ENCODE data around the gene SH3PXD2A. TPM values are rescaled to one million over a fixed set of nuclear protein-coding genes. Genes with fewer than 3 reads are reported as not detected.
A peak's percentile ranks its signal among the peaks of the same experiment; 100 is the strongest.

The SH3PXD2A gene
- total and polyA plus RNA-seq, 2 donors (not counting 1 experiment from before 2014, with no cell fraction given): 3.2 to 33.5 TPM

DNA sequence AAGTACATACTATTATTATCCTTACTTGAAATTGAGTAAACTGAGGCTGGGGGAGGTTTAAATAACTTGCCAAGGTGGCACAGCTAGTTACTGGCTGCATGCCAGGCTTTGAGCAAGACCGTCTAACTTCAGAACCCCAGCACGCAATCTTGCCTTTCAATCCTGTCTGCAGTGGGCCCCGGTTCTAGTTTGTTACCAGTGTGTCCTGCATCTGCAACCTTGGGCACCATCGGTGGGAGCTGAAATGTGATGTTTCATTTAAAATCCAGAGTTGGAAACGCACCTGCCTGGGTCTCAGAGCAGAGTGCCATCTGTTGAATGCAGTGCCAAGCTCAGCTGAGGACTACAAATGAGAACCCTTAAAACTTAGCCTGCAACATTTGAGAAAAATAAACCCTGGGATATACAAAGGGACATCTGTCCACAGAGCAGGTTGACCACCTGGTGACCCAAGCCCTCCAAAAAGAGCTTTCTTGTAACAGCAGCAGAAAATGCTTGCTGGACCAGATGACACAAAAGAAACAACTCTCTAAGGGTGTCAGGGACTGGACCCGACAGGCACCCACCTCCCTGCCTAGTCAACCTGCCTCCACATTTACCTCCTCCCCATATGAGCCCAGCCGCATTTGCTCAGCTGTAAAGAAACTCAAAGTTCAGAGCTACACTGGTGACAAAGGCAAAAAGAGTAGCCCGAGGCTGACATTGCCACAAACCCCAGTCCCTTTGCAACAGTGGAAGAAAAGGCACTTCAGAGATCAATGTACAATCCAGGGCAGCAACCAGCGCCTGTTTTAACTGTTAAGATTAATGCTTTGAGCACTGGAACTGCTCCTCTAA is 1.7 kb downstream of the SH3PXD2A start:
- Histone ChIP-seq H2AFZ (ENCODE audit: insufficient read depth, low read depth, low read length, poor library complexity, severe bottlenecking) (no peak overlapping the region), H3K9ac (ENCODE audit: low read length) (no peak overlapping the region), H3K4me2 (replicated peaks; ENCODE audit: low read depth, low read length, poor library complexity, severe bottlenecking) (peak overlapping the region; percentile 85), H3K4me3 (ENCODE audit: control extremely low read depth in 1 of 5, extremely low read depth in 1 of 5, insufficient read depth in 1 of 5, low read depth in 2 of 5, low read length in 4 of 5) (peak overlapping the region in 1 of 5 experiments; percentile 61), H3K79me2 (ENCODE audit: control insufficient read depth, insufficient read depth, low read length) (no peaks in the 10 kb centered on the region), H4K20me1 (ENCODE audit: control insufficient read depth, insufficient read depth, low read length, poor library complexity, severe bottlenecking) (no peaks in the 10 kb centered on the region), H3K9me3 (ENCODE audit: control extremely low read depth in 1 of 3, control insufficient read depth in 2 of 3, insufficient read depth in 1 of 3, low read length in 2 of 3) (no peaks in the 10 kb centered on the region), H3K4me1 (ENCODE audit: control insufficient read depth in 2 of 2, insufficient read depth in 2 of 2, low read length in 2 of 2) (peaks cover 17 to 18% of the 10 kb centered on the region in 2 donors), H3K36me3 (replicated peaks in 1 of 2; ENCODE audit: control extremely low read depth in 1 of 2, control insufficient read depth in 1 of 2, extremely low read depth in 1 of 2, insufficient read depth in 2 of 2, low read length in 1 of 2) (no peaks in the 10 kb centered on the region), H3K27me3 (replicated peaks in 1 of 4; ENCODE audit: control extremely low read depth in 1 of 4, control insufficient read depth in 3 of 4, insufficient read depth in 4 of 4, low read length in 3 of 4) (peaks cover 0 to 53% (median 15%) of the 10 kb centered on the region in 4 experiments), H3K27ac (ENCODE audit: low read length in 2 of 2) (no peak overlapping the region)
- intact Hi-C loops (cut with micrococcal nuclease): no loop called here
- no peak for TF ChIP-seq EZH2 (IDR thresholded peaks at IDR 0.05; ENCODE audit: borderline replicate concordance, insufficient read depth, low read depth, low read length, poor library complexity, severe bottlenecking)
- TF ChIP-seq, protein P1, sequence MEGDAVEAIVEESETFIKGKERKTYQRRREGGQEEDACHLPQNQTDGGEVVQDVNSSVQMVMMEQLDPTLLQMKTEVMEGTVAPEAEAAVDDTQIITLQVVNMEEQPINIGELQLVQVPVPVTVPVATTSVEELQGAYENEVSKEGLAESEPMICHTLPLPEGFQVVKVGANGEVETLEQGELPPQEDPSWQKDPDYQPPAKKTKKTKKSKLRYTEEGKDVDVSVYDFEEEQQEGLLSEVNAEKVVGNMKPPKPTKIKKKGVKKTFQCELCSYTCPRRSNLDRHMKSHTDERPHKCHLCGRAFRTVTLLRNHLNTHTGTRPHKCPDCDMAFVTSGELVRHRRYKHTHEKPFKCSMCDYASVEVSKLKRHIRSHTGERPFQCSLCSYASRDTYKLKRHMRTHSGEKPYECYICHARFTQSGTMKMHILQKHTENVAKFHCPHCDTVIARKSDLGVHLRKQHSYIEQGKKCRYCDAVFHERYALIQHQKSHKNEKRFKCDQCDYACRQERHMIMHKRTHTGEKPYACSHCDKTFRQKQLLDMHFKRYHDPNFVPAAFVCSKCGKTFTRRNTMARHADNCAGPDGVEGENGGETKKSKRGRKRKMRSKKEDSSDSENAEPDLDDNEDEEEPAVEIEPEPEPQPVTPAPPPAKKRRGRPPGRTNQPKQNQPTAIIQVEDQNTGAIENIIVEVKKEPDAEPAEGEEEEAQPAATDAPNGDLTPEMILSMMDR (IDR thresholded peaks at IDR 0.05): no peak
- H3K27ac Mint-ChIP-seq: no peak overlapping the region
- CTCF ChIA-PET: interaction anchor here (0.8 to 4.9 kb wide), 2 partner anchors 103 to 140 kb away, joined by 3 to 23 read pairs; no protein-coding TSS in a partner anchor
- POLR2A ChIA-PET: no interaction called here
- peaks cover 15% of the 10 kb centered on the region for H3K4me1 Mint-ChIP-seq
- DNase-seq (no peak), ATAC-seq (ENCODE audit: low read depth) (no peak)
- peaks cover 66% of the 10 kb centered on the region for H3K27me3 Mint-ChIP-seq
- 69% methylated on average over 9 of the region's 9 CpGs for WGBS (ENCODE audit: insufficient coverage)
- H3K4me3 Mint-ChIP-seq: peak overlapping the region; percentile 86
- H3K9me3 Mint-ChIP-seq (ENCODE audit: insufficient read depth): no peaks in the 10 kb centered on the region

DNA sequence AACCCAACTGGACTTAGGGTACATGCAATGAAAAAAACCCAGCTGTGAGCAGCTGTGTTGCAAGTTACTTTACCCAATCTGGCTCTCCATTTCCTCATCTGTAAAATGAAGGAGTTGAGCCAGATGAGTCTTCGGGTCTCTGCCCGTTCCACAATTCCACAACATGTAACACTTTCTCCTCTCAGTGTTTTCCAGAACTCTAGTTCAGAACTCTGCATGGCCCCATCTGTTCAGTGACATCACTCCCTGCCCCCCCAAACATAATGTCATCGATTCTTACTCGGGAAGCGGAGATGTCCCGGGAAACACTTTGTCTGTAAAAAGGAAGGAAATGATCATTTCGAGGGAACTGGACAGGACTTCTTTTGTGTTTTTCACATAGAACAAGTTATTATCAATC is 2.5 kb downstream of the SH3PXD2A start:
- 100% methylated on average over 2 of the region's 7 CpGs for WGBS (ENCODE audit: insufficient coverage)
- Histone ChIP-seq H3K27me3 (replicated peaks in 1 of 4; ENCODE audit: control extremely low read depth in 1 of 4, control insufficient read depth in 3 of 4, insufficient read depth in 4 of 4, low read length in 3 of 4) (peaks cover 0 to 59% (median 17%) of the 10 kb centered on the region in 4 experiments), H4K20me1 (ENCODE audit: control insufficient read depth, insufficient read depth, low read length, poor library complexity, severe bottlenecking) (no peaks in the 10 kb centered on the region), H3K9ac (ENCODE audit: low read length) (no peak overlapping the region), H2AFZ (ENCODE audit: insufficient read depth, low read depth, low read length, poor library complexity, severe bottlenecking) (no peak overlapping the region), H3K9me3 (ENCODE audit: control extremely low read depth in 1 of 3, control insufficient read depth in 2 of 3, insufficient read depth in 1 of 3, low read length in 2 of 3) (no peaks in the 10 kb centered on the region), H3K36me3 (replicated peaks in 1 of 2; ENCODE audit: control extremely low read depth in 1 of 2, control insufficient read depth in 1 of 2, extremely low read depth in 1 of 2, insufficient read depth in 2 of 2, low read length in 1 of 2) (no peaks in the 10 kb centered on the region), H3K4me1 (ENCODE audit: control insufficient read depth in 2 of 2, insufficient read depth in 2 of 2, low read length in 2 of 2) (peaks cover 17 to 18% of the 10 kb centered on the region in 2 donors), H3K4me3 (ENCODE audit: control extremely low read depth in 1 of 5, extremely low read depth in 1 of 5, insufficient read depth in 1 of 5, low read depth in 2 of 5, low read length in 4 of 5) (no peak overlapping the region), H3K4me2 (replicated peaks; ENCODE audit: low read depth, low read length, poor library complexity, severe bottlenecking) (no peak overlapping the region), H3K27ac (ENCODE audit: low read length in 2 of 2) (no peak overlapping the region), H3K79me2 (ENCODE audit: control insufficient read depth, insufficient read depth, low read length) (no peaks in the 10 kb centered on the region)
- peaks cover 15% of the 10 kb centered on the region for H3K4me1 Mint-ChIP-seq
- ChIA-PET CTCF (interaction anchor here (0.8 to 4.9 kb wide), 2 partner anchors 102 to 139 kb away, joined by 3 to 23 read pairs; no protein-coding TSS in a partner anchor), POLR2A (no interaction called here)
- no peak for ATAC-seq (ENCODE audit: low read depth)
- no peaks in the 10 kb centered on the region for H3K9me3 Mint-ChIP-seq (ENCODE audit: insufficient read depth)
- H3K27me3 Mint-ChIP-seq: peaks cover 70% of the 10 kb centered on the region
- no peak for TF ChIP-seq EZH2 (IDR thresholded peaks at IDR 0.05; ENCODE audit: borderline replicate concordance, insufficient read depth, low read depth, low read length, poor library complexity, severe bottlenecking)
- TF ChIP-seq, protein P1 (IDR thresholded peaks at IDR 0.05): no peak
- H3K4me3 Mint-ChIP-seq: no peak overlapping the region
- intact Hi-C loops (cut with micrococcal nuclease): no loop called here
- H3K27ac Mint-ChIP-seq: no peak overlapping the region
- no peak for DNase-seq
